Keratinocyte (primary cell): ENCODE results near the gene OXCT1. TPM values are rescaled to one million over a fixed set of nuclear protein-coding genes. Genes with fewer than 3 reads are reported as not detected.

ENCODE experiments used
- DNase-seq: peaks from one replicate; pipeline ENCODE4 v3.0.0-alpha.2; 2011; ENCODE audit warnings: low read depth, missing footprints, low spot score
- FAIRE-seq: peaks from 2 replicates; lab custom pipeline; 2011; peaks lifted over from hg19 to GRCh38; lab: Jason Lieb, UNC
- H2AFZ ChIP-seq: 2 replicates; pipeline ENCODE4 v1.6.0; 2012; ENCODE audit warnings: low read length, control low read depth, inconsistent platforms; ENCODE audit not compliant: control insufficient read depth
- H3K27ac ChIP-seq: 2 replicates; pipeline ENCODE4 v1.5.1; 2011; ENCODE audit warnings: low read length; ENCODE audit not compliant: control insufficient read depth, insufficient read depth
- H3K27me3 ChIP-seq: 3 replicates; pipeline ENCODE4 v1.6.0; 2011; ENCODE audit warnings: low read length; ENCODE audit not compliant: control insufficient read depth, insufficient read depth; ENCODE audit errors: extremely low read depth
- H3K36me3 ChIP-seq, 2 experiments: 2 replicates in 1 of 2; 3 replicates in 1 of 2; pipeline ENCODE4 v1.5.1; 2011; ENCODE audit warnings: low read length in 2 of 2, mild to moderate bottlenecking in 1 of 2; ENCODE audit not compliant: control insufficient read depth in 2 of 2, insufficient read depth in 2 of 2; ENCODE audit errors: extremely low read depth in 1 of 2
- H3K4me1 ChIP-seq: 3 replicates; pipeline ENCODE4 v1.5.1; 2011; ENCODE audit warnings: low read length; ENCODE audit not compliant: control insufficient read depth, insufficient read depth; ENCODE audit errors: extremely low read depth
- H3K4me2 ChIP-seq: 3 replicates; pipeline ENCODE4 v1.6.0; 2011; ENCODE audit warnings: low read depth, low read length; ENCODE audit not compliant: control insufficient read depth, insufficient read depth; ENCODE audit errors: extremely low read depth
- H3K4me3 ChIP-seq, 3 experiments: fragments of 200-600 bp in 1 of 3; sonication (generic) in 1 of 3; 2 replicates in 2 of 3; 3 replicates in 1 of 3; pipeline ENCODE4 v1.5.1; 2011 to 2016; ENCODE audit warnings: low read length in 3 of 3, mild to moderate bottlenecking in 3 of 3, control low read depth in 2 of 3, inconsistent platforms in 1 of 3, low read depth in 1 of 3, mixed read lengths in 1 of 3, mixed run types in 1 of 3, moderate library complexity in 1 of 3; ENCODE audit not compliant: control insufficient read depth in 2 of 3, insufficient read depth in 2 of 3; ENCODE audit errors: extremely low read depth in 1 of 3
- H3K79me2 ChIP-seq: 2 replicates; pipeline ENCODE4 v1.6.0; 2012; ENCODE audit warnings: low read length; ENCODE audit not compliant: control insufficient read depth, insufficient read depth
- H3K9ac ChIP-seq: 3 replicates; pipeline ENCODE4 v1.6.0; 2011; ENCODE audit warnings: low read length; ENCODE audit not compliant: control insufficient read depth, insufficient read depth; ENCODE audit errors: extremely low read depth
- H3K9me1 ChIP-seq: 3 replicates; pipeline ENCODE4 v1.6.0; 2011; ENCODE audit warnings: low read length; ENCODE audit not compliant: control insufficient read depth, insufficient read depth; ENCODE audit errors: extremely low read depth
- H3K9me3 ChIP-seq: 2 replicates; pipeline ENCODE4 v1.5.1; 2012; ENCODE audit warnings: low read depth, low read length; ENCODE audit not compliant: control insufficient read depth
- H4K20me1 ChIP-seq: 3 replicates; pipeline ENCODE4 v1.6.0; 2011; ENCODE audit warnings: low read length; ENCODE audit not compliant: control insufficient read depth, insufficient read depth; ENCODE audit errors: extremely low read depth
- CTCF ChIP-seq, 3 experiments: IDR thresholded peaks in 1 of 3; conservative IDR thresholded peaks in 1 of 3; optimal IDR thresholded peaks in 1 of 3; 2 replicates in 2 of 3; 3 replicates in 1 of 3; pipeline versions ENCODE3 to v1.5.1; 2011; ENCODE audit warnings: low read length in 3 of 3, mild to moderate bottlenecking in 3 of 3, moderate library complexity in 2 of 3, control low read depth in 1 of 3, inconsistent platforms in 1 of 3; ENCODE audit not compliant: insufficient read depth in 2 of 3; ENCODE audit errors: extremely low read depth in 1 of 3
- EZH2 ChIP-seq: IDR thresholded peaks from one replicate; pipeline ENCODE4 v1.6.1; 2012; ENCODE audit warnings: inconsistent platforms, mild to moderate bottlenecking, low read length, moderate library complexity
- dilution Hi-C: fragments of 300-500 bp; cut with MboI; formaldehyde crosslinking; loops from one replicate; pipeline ENCODE4 v1.7.0; 2020; ENCODE audit warnings: low sequenced_read_pairs; ENCODE audit not compliant: extremely low pct_ligation_motif_present
- polyA plus RNA-seq, 5 experiments: library from polyadenylated mRNA; depleted of rRNA in 3 of 5; stranded (reverse) in 3 of 5; stranded (forward) in 1 of 5; unstranded in 1 of 5; fragments of >200 nt; gene quantifications; 1 replicate in 1 of 5; 2 replicates in 3 of 5; 3 replicates in 1 of 5; pipeline versions ENCODE4 v1.2.1 to v1.2.3, GENCODE V29; 2011 to 2012; ENCODE audit warnings: missing spikeins in 2 of 5, low read depth in 1 of 5, low replicate concordance in 1 of 5

The OXCT1 gene
- polyA plus RNA-seq, 1 donor (not counting 4 experiments of a cell fraction or from before 2014, with no cell fraction given): 34.0 TPM

GRCh38 chr5:41772785-41773442 is 97.3 kb downstream of the OXCT1 start:
- no peak overlapping the region for H3K4me3 ChIP-seq
- no peak overlapping the region for H2AFZ ChIP-seq
- H3K4me1 ChIP-seq: no peaks in the 10 kb centered on the region
- H3K9ac ChIP-seq: no peak overlapping the region
- no peaks in the 10 kb centered on the region for H3K27me3 ChIP-seq
- H3K9me1 ChIP-seq: no peaks in the 10 kb centered on the region
- no peak overlapping the region for H3K4me2 ChIP-seq
- DNase-seq (no peak), FAIRE-seq (no peak)
- dilution Hi-C loops: no loop called here
- no peak overlapping the region for H3K27ac ChIP-seq
- H4K20me1 ChIP-seq: no peaks in the 10 kb centered on the region
- no peaks in the 10 kb centered on the region for H3K9me3 ChIP-seq
- no peak for TF ChIP-seq EZH2
- no peak for TF ChIP-seq CTCF (optimal IDR thresholded peaks at IDR 0.05 in 1 of 3, IDR thresholded peaks at IDR 0.05 in 1 of 3, conservative IDR thresholded peaks at IDR 0.05 in 1 of 3; ENCODE audit: extremely low read depth in 1 of 3, insufficient read depth in 2 of 3, low read length in 3 of 3)
- H3K36me3 ChIP-seq: no peaks in the 10 kb centered on the region
- no peaks in the 10 kb centered on the region for H3K79me2 ChIP-seq

GRCh38 chr5:41772056-41772455 is 98.2 kb downstream of the OXCT1 start:
- H3K79me2 ChIP-seq: no peaks in the 10 kb centered on the region
- DNase-seq: no peak
- dilution Hi-C loops: no loop called here
- H3K4me3 ChIP-seq: no peak overlapping the region
- no peak for TF ChIP-seq EZH2
- TF ChIP-seq CTCF (optimal IDR thresholded peaks at IDR 0.05 in 1 of 3, IDR thresholded peaks at IDR 0.05 in 1 of 3, conservative IDR thresholded peaks at IDR 0.05 in 1 of 3; ENCODE audit: extremely low read depth in 1 of 3, insufficient read depth in 2 of 3, low read length in 3 of 3): no peak
- H3K27ac ChIP-seq: no peak overlapping the region
- no peaks in the 10 kb centered on the region for H4K20me1 ChIP-seq
- H3K9ac ChIP-seq: no peak overlapping the region
- no peaks in the 10 kb centered on the region for H3K9me3 ChIP-seq
- H3K9me1 ChIP-seq: no peaks in the 10 kb centered on the region
- FAIRE-seq: no peak
- no peaks in the 10 kb centered on the region for H3K4me1 ChIP-seq
- H3K36me3 ChIP-seq: no peaks in the 10 kb centered on the region
- no peak overlapping the region for H2AFZ ChIP-seq
- H3K27me3 ChIP-seq: no peaks in the 10 kb centered on the region
- no peak overlapping the region for H3K4me2 ChIP-seq
